ENCODE data around the gene JAKMIP2.
"Not testable (repeated sequence)": the region's sequence is repeated elsewhere in the genome, so short reads cannot be mapped to it uniquely, and the experiment has no call there.

The JAKMIP2 gene

GRCh38 chr5:147743678-147744374, 38.7 kb downstream of the JAKMIP2 start:
- DNase-seq (ENCODE audit: low spot score): peak; percentile 47

DNA sequence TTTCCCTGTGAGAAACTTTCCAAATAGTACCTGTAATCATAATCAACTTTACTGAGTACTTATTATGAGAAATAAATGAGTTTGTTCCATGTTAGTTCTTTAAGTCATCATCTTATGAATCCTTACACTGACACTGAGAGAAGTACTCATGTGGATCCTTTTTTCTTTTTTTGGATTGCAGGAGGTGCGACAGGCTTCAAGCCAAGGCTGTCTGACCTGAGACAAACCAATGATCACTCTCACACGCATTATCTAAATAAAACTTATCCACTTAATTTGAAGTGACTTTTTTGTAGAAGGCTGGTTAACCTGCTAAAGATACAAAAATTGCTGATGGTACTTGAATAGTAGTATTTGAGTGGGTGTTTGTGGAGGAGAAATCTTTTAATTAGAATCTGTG, 39.5 kb downstream of the JAKMIP2 start:
- no peak for DNase-seq (ENCODE audit: low spot score)

GRCh38 chr5:147742151-147742550, 40.4 kb downstream of the JAKMIP2 start:
- no peak for DNase-seq (ENCODE audit: low spot score)

DNA sequence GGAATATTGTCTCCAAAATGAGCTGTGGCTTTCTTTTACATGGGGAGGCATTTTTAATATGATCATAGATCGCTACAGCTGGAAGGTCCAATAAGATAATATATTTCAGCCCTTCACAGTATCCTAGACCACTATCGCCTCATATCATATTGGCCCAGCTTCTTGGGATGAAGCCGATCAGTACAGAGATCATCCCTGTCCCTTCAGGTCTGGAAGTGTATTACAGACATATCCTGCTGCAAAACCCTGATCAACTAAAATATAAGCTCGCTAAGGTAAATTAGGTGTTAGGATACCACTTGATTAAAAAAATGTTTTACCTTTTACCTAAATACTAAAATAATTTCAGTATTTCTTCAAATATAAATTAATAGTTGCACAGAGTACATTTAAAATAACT, 41.7 kb downstream of the JAKMIP2 start:
- DNase-seq (ENCODE audit: low spot score): no peak

GRCh38 chr5:147737921-147738320, 44.6 kb downstream of the JAKMIP2 start:
- DNase-seq (ENCODE audit: low spot score): no peak

GRCh38 chr5:147735621-147736125, 46.9 kb downstream of the JAKMIP2 start:
- DNase-seq (ENCODE audit: low spot score): no peak

DNA sequence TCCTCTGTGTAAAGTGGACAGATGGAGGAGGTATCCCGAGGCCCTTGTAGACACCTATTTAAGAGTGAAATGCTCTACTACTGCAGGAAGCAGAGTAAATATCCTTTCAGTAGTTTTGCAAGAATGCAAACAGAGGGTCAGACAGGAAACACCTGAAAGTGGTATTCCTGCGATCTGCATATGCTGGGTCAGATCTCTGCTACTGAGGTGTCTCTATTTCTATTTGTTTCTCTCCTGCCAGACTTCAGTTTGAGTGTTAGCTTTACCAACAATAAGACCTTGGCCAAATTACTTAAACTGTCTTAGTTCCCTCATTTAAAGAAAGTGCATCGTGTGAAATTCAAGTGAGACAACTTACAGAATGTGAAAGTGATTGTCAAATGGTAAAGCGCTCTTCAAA, 47.6 kb downstream of the JAKMIP2 start:
- DNase-seq (ENCODE audit: low spot score): no peak

- DNase-seq (ENCODE audit: low spot score): peak; percentile 71
Measured at GRCh38 chr5:147733075-147733474, 49.5 kb downstream of the JAKMIP2 start.

GRCh38 chr5:147732291-147732883, 50.1 kb downstream of the JAKMIP2 start:
- DNase-seq (ENCODE audit: low spot score): peak; percentile 79

GRCh38 chr5:147731431-147732290, 50.9 kb downstream of the JAKMIP2 start:
- peak; percentile 77 for DNase-seq (ENCODE audit: low spot score)

GRCh38 chr5:147727200-147727599, 55.3 kb downstream of the JAKMIP2 start:
- no peak for DNase-seq (ENCODE audit: low spot score)

- not testable (repeated sequence) for DNase-seq (ENCODE audit: low spot score)
Measured at GRCh38 chr5:147721191-147721960, 61.2 kb downstream of the JAKMIP2 start.

DNA sequence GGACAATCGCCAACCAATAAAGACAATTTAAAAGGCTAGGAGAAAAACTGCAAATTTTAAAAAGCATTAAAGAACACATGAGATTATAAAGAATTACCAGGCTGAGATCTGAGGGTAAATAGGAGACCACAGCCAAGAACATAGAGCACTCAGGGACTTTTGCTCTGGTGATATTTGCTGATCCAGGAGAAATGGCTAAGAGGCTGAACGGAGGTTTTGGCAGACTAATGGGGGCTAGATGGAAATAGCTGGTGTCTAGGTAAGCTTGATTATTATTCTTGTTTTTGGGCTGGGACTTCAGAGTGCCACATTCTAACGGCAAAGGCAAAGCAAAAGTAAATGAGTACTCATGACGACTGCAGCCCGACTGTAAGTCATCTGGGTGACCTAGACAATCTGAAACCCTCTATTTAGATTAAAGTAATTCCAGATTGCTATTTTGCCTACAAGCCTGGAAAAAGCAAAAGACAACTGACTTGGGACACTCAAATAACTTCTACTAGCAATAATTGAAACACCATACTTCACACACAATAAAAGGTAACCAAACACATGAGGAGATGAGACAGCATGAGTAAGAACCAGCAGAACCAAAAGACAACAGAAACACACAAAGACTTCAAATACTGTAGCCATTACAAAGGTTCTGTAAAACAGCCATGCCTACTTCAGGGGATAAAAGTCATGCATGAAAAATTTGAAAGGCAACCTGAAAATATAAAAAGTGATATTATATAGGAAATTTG, 68.8 kb downstream of the JAKMIP2 start:
- DNase-seq (ENCODE audit: low spot score): no peak

- no peak for DNase-seq (ENCODE audit: low spot score)
Measured at GRCh38 chr5:147712598-147712997, 69.9 kb downstream of the JAKMIP2 start.

- DNase-seq (ENCODE audit: low spot score): no peak
Measured at GRCh38 chr5:147712019-147712418, 70.5 kb downstream of the JAKMIP2 start.

DNA sequence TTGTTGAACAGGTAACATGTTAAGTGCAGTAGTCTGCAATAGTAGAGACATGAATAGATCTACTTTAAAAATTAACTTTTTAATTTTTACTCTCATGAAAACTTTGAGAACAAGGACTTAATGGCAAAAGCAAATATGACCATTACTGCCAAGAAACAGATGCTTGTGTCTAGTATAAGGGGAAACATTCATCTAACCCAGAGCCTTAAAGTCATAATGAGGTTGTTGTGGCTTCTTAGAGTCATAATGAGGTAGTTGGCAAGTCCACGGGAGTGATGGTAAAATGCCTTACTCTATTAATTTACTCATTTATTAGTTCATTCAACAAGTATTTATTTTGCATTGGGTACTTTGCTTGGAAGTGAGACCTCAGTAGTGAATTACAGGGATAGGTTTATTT, 71.5 kb downstream of the JAKMIP2 start:
- no peak for DNase-seq (ENCODE audit: low spot score)

- DNase-seq (ENCODE audit: low spot score): no peak
Measured at GRCh38 chr5:147708708-147709107, 73.8 kb downstream of the JAKMIP2 start.

DNA sequence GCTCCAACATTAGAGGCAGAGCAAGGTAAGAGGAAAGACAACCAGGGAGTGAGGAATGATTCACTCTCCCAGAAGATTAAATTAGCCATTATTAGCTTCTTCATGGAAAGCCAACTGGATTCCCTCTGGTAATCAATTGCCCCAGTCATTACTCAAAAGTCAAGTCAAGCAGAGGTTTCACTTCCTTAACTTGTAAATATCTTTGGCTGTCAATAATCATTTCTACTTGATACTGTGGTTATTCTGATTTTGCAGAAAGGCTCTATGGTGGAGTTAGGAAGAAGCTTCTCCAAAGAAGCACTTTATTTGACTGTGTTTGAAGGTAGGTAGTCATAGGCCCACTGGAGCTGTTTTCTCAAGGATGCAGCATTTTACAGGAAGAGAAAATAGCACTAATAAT, 78.0 kb downstream of the JAKMIP2 start:
- DNase-seq (ENCODE audit: low spot score): no peak

- no peak for DNase-seq (ENCODE audit: low spot score)
Measured at GRCh38 chr5:147701468-147701867, 81.1 kb downstream of the JAKMIP2 start.

GRCh38 chr5:147699496-147700088, 82.9 kb downstream of the JAKMIP2 start:
- DNase-seq (ENCODE audit: low spot score): no peak

DNA sequence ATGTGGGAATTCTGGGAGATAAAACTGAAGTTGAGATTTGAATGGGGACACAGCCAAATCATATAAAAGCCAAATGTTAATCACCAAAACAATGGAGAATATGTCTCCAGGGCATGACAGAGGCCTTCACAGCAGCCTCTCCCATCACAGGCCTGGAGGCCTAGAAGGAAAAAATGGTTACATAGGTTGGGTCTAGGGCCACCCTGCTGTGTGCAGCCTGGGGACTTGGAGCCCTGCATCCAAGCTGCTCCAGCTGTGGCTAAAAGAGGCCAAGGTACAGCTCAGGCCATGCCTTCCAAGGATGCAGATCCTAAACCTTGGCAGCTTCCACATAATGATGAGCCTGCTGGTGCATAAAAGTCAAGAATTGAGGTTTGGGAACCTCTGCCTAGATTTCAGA, 85.1 kb downstream of the JAKMIP2 start:
- no peak for DNase-seq (ENCODE audit: low spot score)

Data from globus pallidus (tissue), 1 donor.